Cardiac muscle cell (in vitro differentiated cells and primary cell): ENCODE results near the gene C1orf210. TPM values are rescaled to one million over a fixed set of nuclear protein-coding genes. Genes with fewer than 3 reads are reported as not detected.

Experiments
- DNase-seq, 2 donors: peaks; one replicate each; pipeline versions ENCODE4 v3.0.0 to v3.0.0-alpha.2; 2010 to 2017; ENCODE audit warnings: low read depth in 1 of 2, low spot score in 1 of 2
- H3K27ac ChIP-seq: fragments of 200-600 bp; sonication (generic); 2 replicates; pipeline ENCODE4 v1.5.1; 2016
- H3K27me3 ChIP-seq: fragments of 200-600 bp; sonication (generic); 2 replicates; pipeline ENCODE4 v1.6.0; 2016; ENCODE audit warnings: control low read depth
- H3K36me3 ChIP-seq: fragments of 200-600 bp; sonication (generic); 2 replicates; pipeline ENCODE4 v1.5.1; 2016; ENCODE audit warnings: control low read depth
- H3K4me1 ChIP-seq: fragments of 200-600 bp; sonication (generic); 2 replicates; pipeline ENCODE4 v1.8.1; 2017; ENCODE audit warnings: low read depth, mild to moderate bottlenecking, mixed run types
- H3K4me3 ChIP-seq: fragments of 200-600 bp; sonication (generic); 2 replicates; pipeline ENCODE4 v1.5.1; 2016; ENCODE audit warnings: mild to moderate bottlenecking
- H3K9me3 ChIP-seq: fragments of 200-600 bp; sonication (generic); 2 replicates; pipeline ENCODE4 v1.5.1; 2017; ENCODE audit warnings: low read depth, mild to moderate bottlenecking, control low read depth
- polyA plus RNA-seq: library from polyadenylated mRNA; unstranded; fragments of >200 nt; fragmentation: Nextera tagmentation; extraction: Ambion mirVana; gene quantifications from 2 replicates; pipeline ENCODE4 v1.2.1, GENCODE V29; 2016
- total RNA-seq: library from RNA; depleted of rRNA; stranded (reverse); fragments of >200 nt; gene quantifications from 2 replicates; pipeline ENCODE4 v1.2.3, GENCODE V29; 2016
- TF ChIP-seq, protein P1 (sequence below): IDR thresholded peaks from 2 replicates; pipeline ENCODE4 v1.5.1; 2012; ENCODE audit warnings: low read depth, mild to moderate bottlenecking, low read length

C1orf210 gene
- total and polyA plus RNA-seq, 2 experiments from 2014 or later, result 0.12 TPM; not detected in 1

DNA sequence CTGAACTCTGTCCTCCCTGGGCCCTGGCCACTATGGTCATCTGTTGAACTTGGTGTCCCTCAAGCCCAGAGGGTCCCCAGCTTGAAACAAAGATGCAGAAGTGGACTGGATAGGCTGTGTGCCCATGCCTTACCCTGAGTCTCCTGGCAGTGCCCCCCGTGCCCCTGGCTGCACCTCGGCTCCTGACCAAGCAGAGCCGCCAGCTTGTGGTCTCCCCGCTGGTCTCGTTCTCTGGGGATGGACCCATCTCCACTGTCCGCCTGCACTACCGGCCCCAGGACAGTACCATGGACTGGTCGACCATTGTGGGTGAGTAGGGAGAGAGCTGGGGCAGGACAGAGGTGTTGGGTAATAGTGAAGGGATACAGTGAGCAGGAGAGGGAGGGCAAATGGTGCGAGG, 26.1 kb upstream of the C1orf210 start:
- Histone ChIP-seq H3K9me3 (no peaks in the 10 kb centered on the region), H3K27ac (no peak overlapping the region), H3K27me3 (no peaks in the 10 kb centered on the region), H3K4me3 (no peak overlapping the region), H3K36me3 (no peaks in the 10 kb centered on the region), H3K4me1 (no peaks in the 10 kb centered on the region)
- no peak for DNase-seq
- TF ChIP-seq, protein P1, sequence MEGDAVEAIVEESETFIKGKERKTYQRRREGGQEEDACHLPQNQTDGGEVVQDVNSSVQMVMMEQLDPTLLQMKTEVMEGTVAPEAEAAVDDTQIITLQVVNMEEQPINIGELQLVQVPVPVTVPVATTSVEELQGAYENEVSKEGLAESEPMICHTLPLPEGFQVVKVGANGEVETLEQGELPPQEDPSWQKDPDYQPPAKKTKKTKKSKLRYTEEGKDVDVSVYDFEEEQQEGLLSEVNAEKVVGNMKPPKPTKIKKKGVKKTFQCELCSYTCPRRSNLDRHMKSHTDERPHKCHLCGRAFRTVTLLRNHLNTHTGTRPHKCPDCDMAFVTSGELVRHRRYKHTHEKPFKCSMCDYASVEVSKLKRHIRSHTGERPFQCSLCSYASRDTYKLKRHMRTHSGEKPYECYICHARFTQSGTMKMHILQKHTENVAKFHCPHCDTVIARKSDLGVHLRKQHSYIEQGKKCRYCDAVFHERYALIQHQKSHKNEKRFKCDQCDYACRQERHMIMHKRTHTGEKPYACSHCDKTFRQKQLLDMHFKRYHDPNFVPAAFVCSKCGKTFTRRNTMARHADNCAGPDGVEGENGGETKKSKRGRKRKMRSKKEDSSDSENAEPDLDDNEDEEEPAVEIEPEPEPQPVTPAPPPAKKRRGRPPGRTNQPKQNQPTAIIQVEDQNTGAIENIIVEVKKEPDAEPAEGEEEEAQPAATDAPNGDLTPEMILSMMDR, result no peak

DNA sequence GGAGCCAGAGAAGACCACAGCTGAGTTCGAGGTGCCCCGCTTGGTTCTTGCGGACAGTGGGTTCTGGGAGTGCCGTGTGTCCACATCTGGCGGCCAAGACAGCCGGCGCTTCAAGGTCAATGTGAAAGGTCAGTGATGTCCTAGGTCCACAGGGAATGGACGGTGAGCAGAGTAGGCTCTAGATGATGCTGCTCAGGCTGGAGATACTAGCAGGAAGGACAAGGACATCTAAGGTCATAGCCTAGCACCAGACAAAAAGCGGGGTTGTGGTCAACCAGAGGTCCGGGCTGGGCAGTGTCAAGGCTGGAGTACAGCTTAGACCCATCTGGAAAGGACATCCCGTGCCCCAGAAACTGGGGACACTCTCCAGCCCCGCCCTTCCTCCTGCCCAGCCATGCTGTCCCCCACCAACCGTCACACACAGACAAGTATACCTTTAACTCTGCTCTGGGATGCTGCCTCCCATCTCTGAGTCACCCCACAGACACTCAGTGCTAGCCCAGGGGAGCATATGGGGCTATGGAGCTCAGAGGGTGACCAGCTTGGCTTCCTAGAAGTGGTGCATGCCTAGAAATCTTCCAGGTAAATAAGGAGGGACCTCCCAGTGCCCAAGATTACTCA, 24.1 kb upstream of the C1orf210 start:
- TF ChIP-seq, protein P1, result no peak
- Histone ChIP-seq H3K4me1 (no peaks in the 10 kb centered on the region), H3K36me3 (no peaks in the 10 kb centered on the region), H3K4me3 (no peak overlapping the region), H3K27ac (no peak overlapping the region), H3K27me3 (no peaks in the 10 kb centered on the region), H3K9me3 (no peaks in the 10 kb centered on the region)
- DNase-seq, result no peak

DNA sequence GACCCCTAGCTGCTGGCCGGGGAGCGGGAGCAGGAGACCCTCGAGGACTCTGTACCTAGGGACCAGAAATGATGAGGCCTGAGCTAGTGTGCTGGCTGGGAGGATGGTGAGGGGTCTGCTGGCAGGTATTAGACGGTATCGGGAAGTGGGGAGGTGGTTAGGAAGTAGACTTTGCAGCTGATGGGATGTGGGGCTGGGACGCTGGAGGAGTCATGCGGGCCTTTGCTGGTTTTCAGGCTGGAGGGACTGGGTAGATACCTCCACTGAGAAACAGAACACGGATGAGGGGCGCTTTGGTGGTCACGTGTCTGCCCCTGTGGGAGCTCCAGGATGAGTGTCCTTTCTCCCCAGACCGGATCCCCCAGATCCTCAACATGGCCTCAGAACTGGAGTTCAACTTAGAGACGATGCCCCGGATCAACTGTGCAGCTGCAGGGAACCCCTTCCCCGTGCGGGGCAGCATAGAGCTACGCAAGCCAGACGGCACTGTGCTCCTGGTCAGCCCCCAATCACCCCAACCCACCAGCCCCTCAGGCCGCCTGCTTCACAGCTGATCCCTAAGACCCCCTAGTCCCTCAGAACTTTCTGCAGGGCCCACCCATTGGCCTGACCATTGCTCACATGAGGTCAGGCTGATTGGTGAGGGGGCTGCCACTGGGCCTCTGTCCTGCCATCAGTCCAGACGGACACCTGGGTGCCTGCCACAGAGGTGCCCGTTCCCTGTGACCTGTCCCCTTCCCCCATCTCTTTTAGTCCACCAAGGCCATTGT, 23.4 kb upstream of the C1orf210 start:
- H3K9me3 ChIP-seq, result no peaks in the 10 kb centered on the region
- H3K4me1 ChIP-seq, result no peaks in the 10 kb centered on the region
- no peaks in the 10 kb centered on the region for H3K36me3 ChIP-seq
- no peaks in the 10 kb centered on the region for H3K27me3 ChIP-seq
- TF ChIP-seq, protein P1, result no peak
- no peak overlapping the region for H3K4me3 ChIP-seq
- no peak for DNase-seq
- H3K27ac ChIP-seq, result no peak overlapping the region

DNA sequence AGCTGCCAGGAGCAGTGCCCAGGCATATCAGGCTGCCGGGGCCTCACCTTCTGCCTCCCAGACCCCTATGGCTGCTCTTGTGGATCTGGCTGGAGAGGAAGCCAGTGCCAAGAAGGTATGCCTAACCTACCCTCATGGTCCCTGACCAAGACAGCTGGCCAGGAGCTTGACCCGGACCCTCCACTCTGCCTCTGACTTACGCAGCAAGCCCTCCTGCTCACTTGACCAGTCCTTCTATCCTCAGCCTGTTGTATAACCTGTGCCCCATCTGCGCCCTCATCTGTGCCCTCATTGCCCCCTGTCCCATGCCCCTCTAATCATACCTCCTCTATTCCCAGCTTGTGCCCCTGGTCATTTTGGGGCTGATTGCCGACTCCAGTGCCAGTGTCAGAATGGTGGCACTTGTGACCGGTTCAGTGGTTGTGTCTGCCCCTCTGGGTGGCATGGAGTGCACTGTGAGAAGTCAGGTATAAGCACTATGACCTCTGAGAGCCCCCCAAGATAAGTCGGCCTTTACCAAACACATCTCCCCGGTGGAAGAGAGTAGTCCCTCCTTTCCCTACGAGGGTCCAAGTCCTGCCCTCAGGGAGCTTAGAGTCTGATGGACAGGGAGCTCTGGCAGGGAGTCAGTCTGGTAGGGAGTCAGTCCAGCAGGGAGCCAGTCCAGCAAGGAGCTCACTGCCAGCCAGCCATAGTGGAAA, 22.2 kb upstream of the C1orf210 start:
- H3K9me3 ChIP-seq, result no peaks in the 10 kb centered on the region
- no peaks in the 10 kb centered on the region for H3K27me3 ChIP-seq
- no peak overlapping the region for H3K27ac ChIP-seq
- H3K4me1 ChIP-seq, result no peaks in the 10 kb centered on the region
- H3K36me3 ChIP-seq, result no peaks in the 10 kb centered on the region
- no peak for DNase-seq
- H3K4me3 ChIP-seq, result no peak overlapping the region
- TF ChIP-seq, protein P1, result no peak

DNA sequence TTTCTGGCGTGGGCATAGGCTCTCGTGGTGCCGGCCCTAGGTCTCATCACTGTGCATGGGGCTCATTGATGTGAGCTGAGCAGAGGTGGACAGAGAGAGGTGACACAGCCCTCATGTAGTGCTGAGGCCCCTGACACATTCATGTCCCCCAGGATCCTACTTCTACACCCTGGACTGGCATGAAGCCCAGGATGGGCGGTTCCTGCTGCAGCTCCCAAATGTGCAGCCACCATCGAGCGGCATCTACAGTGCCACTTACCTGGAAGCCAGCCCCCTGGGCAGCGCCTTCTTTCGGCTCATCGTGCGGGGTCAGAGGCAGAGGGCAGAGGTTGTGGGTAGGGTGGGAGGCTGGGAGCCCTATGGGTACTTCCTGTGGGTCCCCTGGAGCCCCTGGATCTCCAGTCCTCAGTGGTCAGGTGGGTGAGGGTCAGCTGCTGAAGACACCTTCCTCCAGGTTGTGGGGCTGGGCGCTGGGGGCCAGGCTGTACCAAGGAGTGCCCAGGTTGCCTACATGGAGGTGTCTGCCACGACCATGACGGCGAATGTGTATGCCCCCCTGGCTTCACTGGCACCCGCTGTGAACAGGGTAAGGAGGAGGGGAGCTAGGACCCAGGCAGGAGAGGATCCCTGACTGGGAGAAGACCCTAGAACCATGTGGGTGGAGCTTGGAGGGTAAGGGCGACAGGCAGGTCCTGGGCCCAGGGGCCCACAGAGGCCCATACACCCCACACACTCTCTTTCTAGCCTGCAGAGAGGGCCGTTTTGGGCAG, 21.5 kb upstream of the C1orf210 start:
- TF ChIP-seq, protein P1, result no peak
- Histone ChIP-seq H3K36me3 (no peaks in the 10 kb centered on the region), H3K27me3 (no peaks in the 10 kb centered on the region), H3K4me3 (no peak overlapping the region), H3K4me1 (no peaks in the 10 kb centered on the region), H3K9me3 (no peaks in the 10 kb centered on the region), H3K27ac (no peak overlapping the region)
- DNase-seq, result no peak
